ENCODE measurements around the gene FNDC3B.

Gene FNDC3B

DNA sequence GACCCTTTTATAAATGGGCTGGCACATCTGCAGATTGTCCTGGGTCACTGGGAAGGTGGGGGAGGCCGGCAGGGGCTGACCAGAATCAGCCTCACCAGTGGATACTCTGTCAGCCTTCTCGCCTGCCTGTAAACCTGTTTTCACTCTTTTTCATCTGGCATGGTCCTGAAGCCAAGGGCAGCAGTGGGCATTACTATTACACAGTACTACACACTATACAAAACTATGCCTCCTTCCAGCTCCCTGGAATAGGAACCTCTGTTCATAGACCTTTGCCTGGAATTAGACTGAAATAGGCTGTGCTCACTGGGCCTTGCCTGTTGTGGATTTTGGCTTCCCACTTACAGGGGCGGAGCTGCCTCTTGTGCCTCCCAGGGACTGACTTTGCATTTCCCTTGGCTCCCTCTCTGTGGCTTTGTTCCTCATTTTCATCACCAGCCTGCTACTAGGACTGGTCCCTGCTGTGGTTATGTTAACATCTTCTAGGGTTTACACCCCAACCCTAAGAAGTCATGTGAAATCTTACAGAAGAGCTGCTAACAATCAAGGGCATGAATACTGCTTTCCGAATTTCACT, 120.7 kb downstream of the FNDC3B start:
- no peak for DNase-seq (ENCODE audit: low read depth)
- no peak overlapping the region for H3K4me3 ChIP-seq (ENCODE audit: low read depth, low read length)
- TF ChIP-seq, protein P1, sequence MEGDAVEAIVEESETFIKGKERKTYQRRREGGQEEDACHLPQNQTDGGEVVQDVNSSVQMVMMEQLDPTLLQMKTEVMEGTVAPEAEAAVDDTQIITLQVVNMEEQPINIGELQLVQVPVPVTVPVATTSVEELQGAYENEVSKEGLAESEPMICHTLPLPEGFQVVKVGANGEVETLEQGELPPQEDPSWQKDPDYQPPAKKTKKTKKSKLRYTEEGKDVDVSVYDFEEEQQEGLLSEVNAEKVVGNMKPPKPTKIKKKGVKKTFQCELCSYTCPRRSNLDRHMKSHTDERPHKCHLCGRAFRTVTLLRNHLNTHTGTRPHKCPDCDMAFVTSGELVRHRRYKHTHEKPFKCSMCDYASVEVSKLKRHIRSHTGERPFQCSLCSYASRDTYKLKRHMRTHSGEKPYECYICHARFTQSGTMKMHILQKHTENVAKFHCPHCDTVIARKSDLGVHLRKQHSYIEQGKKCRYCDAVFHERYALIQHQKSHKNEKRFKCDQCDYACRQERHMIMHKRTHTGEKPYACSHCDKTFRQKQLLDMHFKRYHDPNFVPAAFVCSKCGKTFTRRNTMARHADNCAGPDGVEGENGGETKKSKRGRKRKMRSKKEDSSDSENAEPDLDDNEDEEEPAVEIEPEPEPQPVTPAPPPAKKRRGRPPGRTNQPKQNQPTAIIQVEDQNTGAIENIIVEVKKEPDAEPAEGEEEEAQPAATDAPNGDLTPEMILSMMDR (IDR thresholded peaks at IDR 0.05; ENCODE audit: insufficient read depth, low read depth, low read length, missing control alignments) = no peak

DNA sequence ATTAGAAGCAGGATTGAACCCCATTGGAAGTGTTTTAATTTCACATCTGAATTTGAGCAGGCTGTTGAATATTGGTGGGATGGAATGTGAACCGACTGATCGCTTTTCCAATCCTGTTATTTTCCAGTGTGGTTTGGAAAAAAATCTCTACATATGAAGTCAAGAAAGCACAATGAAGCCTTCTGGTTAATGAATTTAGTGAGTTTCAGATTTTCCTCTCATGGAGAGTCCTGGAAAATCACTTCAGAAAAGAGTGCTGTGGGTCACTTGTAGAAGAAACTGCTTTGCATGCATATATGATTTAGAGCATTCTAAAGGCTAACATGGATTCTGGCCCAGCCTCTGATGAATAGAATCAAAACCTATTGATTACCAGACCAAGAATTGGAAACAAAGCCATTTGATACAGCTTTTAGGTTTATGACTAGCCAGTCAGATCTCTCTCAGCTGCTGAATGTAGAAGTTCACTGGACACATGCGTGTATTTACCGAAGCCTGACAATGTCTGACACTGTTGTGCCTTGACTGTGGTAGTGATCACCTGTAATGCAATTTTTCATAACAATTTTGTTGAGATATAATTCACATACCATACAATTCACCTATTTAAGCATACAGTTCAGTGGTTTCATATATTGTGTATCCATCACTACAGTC, 121.9 kb downstream of the FNDC3B start:
- TF ChIP-seq, protein P1 (IDR thresholded peaks at IDR 0.05; ENCODE audit: insufficient read depth, low read depth, low read length, missing control alignments) = no peak
- H3K4me3 ChIP-seq (ENCODE audit: low read depth, low read length) = no peak overlapping the region
- DNase-seq (ENCODE audit: low read depth) = no peak

DNA sequence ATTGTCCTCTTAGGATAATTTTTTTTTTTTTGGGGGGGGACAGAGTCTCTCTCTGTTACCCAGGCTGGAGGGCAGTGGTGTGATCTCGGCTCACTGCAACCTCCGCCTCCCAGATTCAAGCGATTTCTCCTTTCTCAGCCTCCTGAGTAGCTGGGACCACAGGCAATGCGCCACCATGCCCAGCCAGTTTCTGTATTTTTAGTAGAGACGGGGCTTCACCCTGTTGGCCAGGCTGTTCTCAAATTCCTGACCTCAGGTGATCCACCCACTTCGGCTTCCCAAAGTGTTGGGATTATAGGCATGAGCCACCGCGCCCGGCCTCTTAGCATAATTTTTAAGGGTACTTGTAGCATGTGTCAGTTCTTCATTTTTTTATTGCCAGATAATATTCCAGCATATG, 122.6 kb downstream of the FNDC3B start:
- TF ChIP-seq, protein P1 (IDR thresholded peaks at IDR 0.05; ENCODE audit: insufficient read depth, low read depth, low read length, missing control alignments) = no peak
- no peak overlapping the region for H3K4me3 ChIP-seq (ENCODE audit: low read depth, low read length)
- DNase-seq (ENCODE audit: low read depth) = no peak

DNA sequence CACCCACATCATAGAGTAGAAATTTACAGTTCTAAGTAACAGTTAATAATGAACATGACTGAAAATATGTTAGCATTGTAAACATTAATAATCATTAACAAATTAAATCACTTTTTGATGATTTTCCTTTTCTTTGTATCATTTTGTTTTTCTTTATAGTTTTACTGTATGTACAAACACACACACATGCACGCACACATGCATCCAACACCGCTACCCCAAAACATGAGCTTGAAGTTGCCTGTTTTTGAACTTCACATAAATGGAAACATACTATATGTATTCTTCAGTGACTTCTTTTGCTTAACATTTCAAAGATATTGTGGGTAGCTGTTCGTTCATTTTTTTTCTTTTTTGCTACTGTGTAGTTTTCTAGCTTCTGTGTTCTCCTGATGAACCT, 123.9 kb downstream of the FNDC3B start:
- TF ChIP-seq, protein P1 (IDR thresholded peaks at IDR 0.05; ENCODE audit: insufficient read depth, low read depth, low read length, missing control alignments) = no peak
- no peak for DNase-seq (ENCODE audit: low read depth)

DNA sequence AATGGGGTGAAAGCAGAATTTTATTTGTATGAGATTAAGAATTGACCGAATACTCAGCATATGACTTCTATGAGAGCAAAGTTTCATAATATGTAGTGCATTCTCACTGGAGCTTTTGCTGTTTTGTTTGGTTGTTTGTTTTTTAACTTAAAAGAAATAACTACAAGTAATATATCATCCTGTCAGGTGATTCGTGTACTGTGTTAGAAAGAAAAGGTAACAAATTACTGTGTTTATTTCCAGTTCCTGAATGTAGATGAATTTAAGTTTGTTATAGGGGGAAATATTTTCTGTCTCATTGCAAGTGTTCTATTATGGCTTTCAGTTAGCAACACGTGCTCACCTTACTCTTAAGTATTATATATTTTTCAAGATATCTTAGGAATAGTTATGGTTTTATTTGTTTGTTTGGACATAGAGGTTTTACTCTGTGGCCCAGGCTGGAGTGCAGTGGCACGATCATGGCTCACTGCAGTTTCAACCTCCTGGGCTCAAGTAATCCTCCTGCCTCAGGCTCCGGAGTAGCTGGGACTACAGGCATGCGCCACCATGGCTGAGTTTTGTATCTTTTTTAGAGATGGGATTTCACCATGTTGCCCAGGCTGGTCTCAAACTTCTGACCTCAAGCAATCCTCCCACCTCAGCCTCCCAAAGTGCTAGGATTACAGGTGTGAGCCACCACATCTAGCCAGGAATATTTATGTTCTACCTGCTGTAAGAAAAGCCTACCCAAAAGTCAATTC, 125.4 kb downstream of the FNDC3B start:
- no peak for DNase-seq (ENCODE audit: low read depth)
- TF ChIP-seq, protein P1 (IDR thresholded peaks at IDR 0.05; ENCODE audit: insufficient read depth, low read depth, low read length, missing control alignments) = no peak
- H3K4me3 ChIP-seq (ENCODE audit: low read depth, low read length) = no peak overlapping the region

More for the DNA sequence above, 123.9 kb downstream of the FNDC3B start:
- no peak overlapping the region for H3K4me3 ChIP-seq (ENCODE audit: low read depth, low read length)

DNA sequence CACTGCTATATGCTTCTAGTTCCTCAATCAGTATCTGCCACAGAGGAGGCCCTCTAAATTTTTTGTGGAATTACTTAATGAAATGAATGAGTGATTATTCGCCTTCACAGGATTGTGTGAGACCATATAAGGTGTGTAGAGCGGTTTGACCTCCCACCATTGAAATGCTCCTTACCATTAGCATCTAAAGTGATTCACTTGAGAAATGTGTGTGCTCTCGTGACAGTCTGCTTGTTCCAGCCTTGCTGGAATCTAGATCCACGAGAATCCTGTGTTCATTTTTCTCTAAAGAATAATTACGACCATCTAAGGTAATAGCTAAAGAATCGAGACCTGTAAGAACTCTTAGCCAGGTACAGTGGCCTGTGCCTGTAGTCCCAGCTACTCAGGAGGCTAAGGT, 126.9 kb downstream of the FNDC3B start:
- TF ChIP-seq, protein P1 (IDR thresholded peaks at IDR 0.05; ENCODE audit: insufficient read depth, low read depth, low read length, missing control alignments) = no peak
- no peak for DNase-seq (ENCODE audit: low read depth)
- no peak overlapping the region for H3K4me3 ChIP-seq (ENCODE audit: low read depth, low read length)
